D341Med (cell line): ENCODE measurements around the gene RENBP.
"Not testable (repeated sequence)": the region's sequence is repeated elsewhere in the genome, so short reads cannot be mapped to it uniquely, and the experiment has no call there.

ENCODE experiments used
- DNase-seq: peaks from one replicate; pipeline ENCODE4 v3.0.0; 2012; ENCODE audit warnings: low spot score

RENBP gene

GRCh38 chrX:153944140-153944799, at the start of gene RENBP:
RENBP (minus strand) TSS chrX:153944643; CDS start chrX:153944610, 33 bp downstream.
- no peak for DNase-seq

- DNase-seq: no peak
These were observed 49.5 kb upstream of the RENBP start for GRCh38 chrX:153993978-153994377.

- DNase-seq: no peak
These were observed 48.6 kb upstream of the RENBP start for GRCh38 chrX:153993079-153993478.

- no peak for DNase-seq
These were observed 47.7 kb upstream of the RENBP start for GRCh38 chrX:153992180-153992579.

- no peak for DNase-seq
These were observed 46.7 kb upstream of the RENBP start for GRCh38 chrX:153991013-153991580.

GRCh38 chrX:153989973-153990655, 45.7 kb upstream of the RENBP start:
- no peak for DNase-seq

GRCh38 chrX:153988493-153988892, 44.0 kb upstream of the RENBP start:
- DNase-seq: no peak

- no peak for DNase-seq
These were observed 40.1 kb upstream of the RENBP start for GRCh38 chrX:153984351-153985178.

GRCh38 chrX:153983321-153983801, 38.9 kb upstream of the RENBP start:
- DNase-seq: no peak

- no peak for DNase-seq
These were observed 37.5 kb upstream of the RENBP start for GRCh38 chrX:153981771-153982533.

- DNase-seq: no peak
These were observed 36.8 kb upstream of the RENBP start for GRCh38 chrX:153981231-153981630.

GRCh38 chrX:153980394-153980793, 36.0 kb upstream of the RENBP start:
- not testable (repeated sequence) for DNase-seq

- DNase-seq: no peak
These were observed 30.4 kb upstream of the RENBP start for GRCh38 chrX:153974726-153975286.

- DNase-seq: no peak
These were observed 29.7 kb upstream of the RENBP start for GRCh38 chrX:153974003-153974725.

GRCh38 chrX:153973127-153974002, 28.9 kb upstream of the RENBP start:
- DNase-seq: no peak

- DNase-seq: peak; percentile 87
These were observed 28.1 kb upstream of the RENBP start, which contains the start of gene TMEM187 for GRCh38 chrX:153972368-153973126. TMEM187 (plus strand) TSS chrX:153972754; CDS start chrX:153982063, 9,309 bp downstream.

GRCh38 chrX:153971450-153972367, 27.3 kb upstream of the RENBP start, which contains the start of gene HCFC1:
HCFC1 (minus strand) TSS chrX:153971818; CDS start chrX:153970840, 978 bp downstream.
- DNase-seq: peak; percentile 81

- peak; percentile 74 for DNase-seq
These were observed 26.6 kb upstream of the RENBP start for GRCh38 chrX:153971124-153971449.
